ENCODE data around the gene SLC18A3.

DNA sequence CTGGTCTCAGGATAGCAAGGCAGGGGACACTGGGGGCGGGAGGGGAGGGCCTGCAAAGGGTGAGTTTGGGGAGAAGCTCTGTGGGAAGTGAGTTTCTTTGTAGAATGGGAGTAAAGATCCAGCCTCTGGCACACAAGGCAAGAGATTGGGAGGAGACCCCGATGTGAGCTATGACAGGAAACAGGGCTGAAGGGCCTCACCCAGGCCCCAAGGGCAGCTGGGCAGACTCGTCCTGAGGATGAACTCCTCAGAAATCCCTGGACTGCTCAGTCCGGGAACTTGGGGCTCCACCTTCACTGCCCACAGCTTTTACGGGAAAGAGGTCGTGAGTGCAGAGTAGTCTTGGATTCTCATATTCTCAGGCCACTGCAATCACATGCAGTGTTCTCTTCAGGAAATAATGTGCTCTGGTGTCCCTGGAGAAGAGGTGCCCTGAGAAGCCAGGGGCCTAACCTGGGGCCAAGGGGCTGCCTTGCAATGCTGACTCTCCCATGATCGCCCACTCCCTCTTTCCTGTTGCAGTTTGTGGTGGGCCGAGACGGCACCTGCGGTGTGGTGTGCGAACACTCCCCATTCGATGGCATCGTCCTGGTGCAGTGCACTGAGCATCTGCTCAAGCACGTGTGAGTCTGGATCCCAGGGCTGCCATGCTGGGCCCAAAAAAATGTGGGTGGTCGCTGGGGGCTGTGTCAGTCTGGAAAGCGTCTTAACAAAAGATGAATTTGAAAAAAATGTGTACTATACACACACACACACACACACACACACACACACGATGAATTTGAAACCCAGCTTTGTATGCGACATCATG, 38.1 kb downstream of the SLC18A3 start:
- TF ChIP-seq, protein P1, sequence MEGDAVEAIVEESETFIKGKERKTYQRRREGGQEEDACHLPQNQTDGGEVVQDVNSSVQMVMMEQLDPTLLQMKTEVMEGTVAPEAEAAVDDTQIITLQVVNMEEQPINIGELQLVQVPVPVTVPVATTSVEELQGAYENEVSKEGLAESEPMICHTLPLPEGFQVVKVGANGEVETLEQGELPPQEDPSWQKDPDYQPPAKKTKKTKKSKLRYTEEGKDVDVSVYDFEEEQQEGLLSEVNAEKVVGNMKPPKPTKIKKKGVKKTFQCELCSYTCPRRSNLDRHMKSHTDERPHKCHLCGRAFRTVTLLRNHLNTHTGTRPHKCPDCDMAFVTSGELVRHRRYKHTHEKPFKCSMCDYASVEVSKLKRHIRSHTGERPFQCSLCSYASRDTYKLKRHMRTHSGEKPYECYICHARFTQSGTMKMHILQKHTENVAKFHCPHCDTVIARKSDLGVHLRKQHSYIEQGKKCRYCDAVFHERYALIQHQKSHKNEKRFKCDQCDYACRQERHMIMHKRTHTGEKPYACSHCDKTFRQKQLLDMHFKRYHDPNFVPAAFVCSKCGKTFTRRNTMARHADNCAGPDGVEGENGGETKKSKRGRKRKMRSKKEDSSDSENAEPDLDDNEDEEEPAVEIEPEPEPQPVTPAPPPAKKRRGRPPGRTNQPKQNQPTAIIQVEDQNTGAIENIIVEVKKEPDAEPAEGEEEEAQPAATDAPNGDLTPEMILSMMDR (IDR thresholded peaks at IDR 0.05; ENCODE audit: poor library complexity): no peak
- TF ChIP-seq EZH2phosphoT487 (IDR thresholded peaks at IDR 0.05; ENCODE audit: low read depth, severe bottlenecking, unreplicated experiment): no peak
